Brain microvascular endothelial cell (primary cell): ENCODE results near the gene AFF4.
"Not testable (repeated sequence)": the region's sequence is repeated elsewhere in the genome, so short reads cannot be mapped to it uniquely, and the experiment has no call there.

Experiments used
- DNase-seq: peaks from one replicate; pipeline ENCODE4 v3.0.0-alpha.2; 2020
- H3K27ac ChIP-seq: fragments of 250-450 bp; sonication (Bioruptor Pico); 2 replicates; pipeline ENCODE4 v1.5.1; 2020; ENCODE audit warnings: mild to moderate bottlenecking, moderate library complexity
- H3K27me3 ChIP-seq: fragments of 250-450 bp; sonication (Bioruptor Pico); replicated peaks from 2 replicates; pipeline ENCODE4 v1.5.1; 2020; ENCODE audit warnings: mild to moderate bottlenecking
- H3K36me3 ChIP-seq: fragments of 250-450 bp; sonication (Bioruptor Pico); replicated peaks from 2 replicates; pipeline ENCODE4 v1.5.1; 2020; ENCODE audit warnings: mild to moderate bottlenecking
- H3K4me3 ChIP-seq: 2 replicates; pipeline ENCODE4 v1.5.1; 2011; ENCODE audit warnings: low read depth, mild to moderate bottlenecking, control low read depth, low read length, moderate library complexity
- CTCF ChIP-seq: IDR thresholded peaks from 2 replicates; pipeline ENCODE4 v1.5.1; 2011; ENCODE audit warnings: low read depth, mild to moderate bottlenecking, moderate library complexity, low read length, control low read depth, inconsistent platforms; ENCODE audit errors: missing control alignments
- in situ Hi-C: cut with HindIII; loops from 2 replicates; pipeline ENCODE4 v1.10.0; 2017; ENCODE audit warnings: low sequenced_read_pairs, low pct_ligation_motif_present

AFF4 gene

GRCh38 chr5:132963171-132964104 lies at the start of gene AFF4:
Gene AFF4 (minus strand): TSS chr5:132963634. CDS start chr5:132937189, 26,445 bp downstream.
- H3K27me3 ChIP-seq: no peaks in the 10 kb centered on the region
- TF ChIP-seq CTCF: no peak
- peak within 1 kb of the TSS; percentile 65 for H3K4me3 ChIP-seq
- H3K36me3 ChIP-seq: peaks cover 4% of the 10 kb centered on the region
- H3K27ac ChIP-seq: peak within 1 kb of the TSS; percentile 97
- in situ Hi-C loops: no loop called here
- peak; percentile 93 for DNase-seq

- in situ Hi-C loops, H3K4me3 ChIP-seq, H3K36me3 ChIP-seq, H3K27ac ChIP-seq, DNase-seq, H3K27me3 ChIP-seq: not testable (repeated sequence)
These were observed 45.0 kb upstream of the AFF4 start for GRCh38 chr5:133008455-133008854.

GRCh38 chr5:133006653-133007052 lies 43.2 kb upstream of the AFF4 start:
- Histone ChIP-seq H3K27me3 (no peaks in the 10 kb centered on the region), H3K27ac (no peak overlapping the region), H3K4me3 (no peak overlapping the region), H3K36me3 (peaks cover 7% of the 10 kb centered on the region)
- no peak for DNase-seq
- in situ Hi-C loops: no loop called here
- TF ChIP-seq CTCF: no peak

GRCh38 chr5:132999246-132999645 lies 35.8 kb upstream of the AFF4 start:
- DNase-seq: no peak
- H3K36me3 ChIP-seq: peaks cover 3% of the 10 kb centered on the region
- no peaks in the 10 kb centered on the region for H3K27me3 ChIP-seq
- H3K4me3 ChIP-seq: no peak overlapping the region
- H3K27ac ChIP-seq: no peak overlapping the region
- no peak for TF ChIP-seq CTCF
- in situ Hi-C loops: no loop called here

GRCh38 chr5:132998556-132998955 lies 35.1 kb upstream of the AFF4 start:
- no peak for DNase-seq
- in situ Hi-C loops: no loop called here
- TF ChIP-seq CTCF: no peak
- H3K27ac ChIP-seq: no peak overlapping the region
- no peaks in the 10 kb centered on the region for H3K27me3 ChIP-seq
- H3K36me3 ChIP-seq: peaks cover 3% of the 10 kb centered on the region
- no peak overlapping the region for H3K4me3 ChIP-seq

GRCh38 chr5:132996307-132996706 lies 32.9 kb upstream of the AFF4 start:
- H3K27ac ChIP-seq: no peak overlapping the region

More at GRCh38 chr5:132996307-132996706, 32.9 kb upstream of the AFF4 start:
- Histone ChIP-seq H3K36me3 (no peaks in the 10 kb centered on the region), H3K27me3 (no peaks in the 10 kb centered on the region), H3K4me3 (no peak overlapping the region)
- in situ Hi-C loops: no loop called here
- no peak for TF ChIP-seq CTCF
- no peak for DNase-seq
